ENCODE data around the gene FRMD6.

DNA sequence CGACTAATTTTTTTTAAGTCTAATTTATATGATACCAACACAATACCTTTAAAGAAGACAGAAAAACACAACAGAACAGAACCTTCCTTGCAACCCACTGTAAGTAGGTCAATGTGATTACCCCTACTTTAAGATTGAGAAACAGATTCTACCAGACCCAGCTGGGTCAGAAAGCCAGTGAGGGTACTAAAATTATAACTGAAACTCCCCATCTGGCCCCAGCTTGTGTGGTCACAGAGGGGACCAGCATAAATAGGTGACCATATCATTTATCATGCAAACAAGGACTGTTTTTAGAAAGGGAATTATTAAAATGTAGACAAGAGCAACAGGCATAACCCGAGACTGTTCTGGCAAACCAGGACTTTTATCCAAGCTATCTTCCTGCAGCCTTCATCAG lies 30.1 kb upstream of the FRMD6 start:
- no peak for TF ChIP-seq L3MBTL2 (IDR thresholded peaks at IDR 0.05)
- no peak for TF ChIP-seq ZNF253 (CRISPR knock-in tag; conservative IDR thresholded peaks at IDR 0.05)
- TF ChIP-seq SIN3B (IDR thresholded peaks at IDR 0.05; ENCODE audit: low read depth) = no peak
- no peak for TF ChIP-seq ZNF589 (CRISPR knock-in tag; IDR thresholded peaks at IDR 0.05; ENCODE audit: low read depth)
- TF ChIP-seq EP300 (IDR thresholded peaks at IDR 0.05; ENCODE audit: low read length) = no peak
- TF ChIP-seq POLR2A (conservative IDR thresholded peaks at IDR 0.05) = no peak
- TF ChIP-seq, protein P1, sequence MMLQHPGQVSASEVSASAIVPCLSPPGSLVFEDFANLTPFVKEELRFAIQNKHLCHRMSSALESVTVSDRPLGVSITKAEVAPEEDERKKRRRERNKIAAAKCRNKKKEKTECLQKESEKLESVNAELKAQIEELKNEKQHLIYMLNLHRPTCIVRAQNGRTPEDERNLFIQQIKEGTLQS (IDR thresholded peaks at IDR 0.05) = no peak
- TF ChIP-seq, protein P1 (CRISPR knock-in tag; conservative IDR thresholded peaks at IDR 0.05) = no peak
